HepG2 (cell line): ENCODE results near the gene YBX2. TPM values are rescaled to one million over a fixed set of nuclear protein-coding genes. Genes with fewer than 3 reads are reported as not detected.

Experiments
- ATAC-seq: fragments of 200-7000 bp; cut with Tn5 transposase; 3 replicates; pipeline ENCODE4 v1.9.1; 2020; ENCODE audit warnings: mild to moderate bottlenecking, moderate library complexity
- BruUV-seq: library from RNA; stranded (reverse); fragments of 400-500 nt; replicated peaks from 2 replicates; lab custom pipeline; 2021; lab: Mats Ljungman, UMichigan
- CTCF ChIA-PET: fragments of 300-600 bp; formaldehyde crosslinking; extraction: SDS; loops from one replicate; lab custom pipeline; 2021; ENCODE audit warnings: low total read pairs, inconsistent platforms, low intra/inter-chr PET ratio; lab: Yijun Ruan, JAX
- POLR2A ChIA-PET: fragments of 350-600 bp; sonication (Branson Sonifier 250); formaldehyde crosslinking; loops from one replicate; lab custom pipeline; 2020; ENCODE audit warnings: antibody characterized with exemption, inconsistent platforms; lab: Yijun Ruan, JAX
- DNase-seq: peaks from one replicate; pipeline ENCODE4 v3.0.0-alpha.2; 2015; ENCODE audit warnings: low spot score
- FAIRE-seq: peaks from 3 replicates; lab custom pipeline; 2011; peaks lifted over from hg19 to GRCh38; lab: Jason Lieb, UNC
- H2AFZ ChIP-seq: one replicate; pipeline ENCODE4 v1.6.1; 2011; ENCODE audit warnings: low read length, inconsistent platforms
- H3K27ac ChIP-seq: fragments of 300-600 bp; 3 replicates; pipeline ENCODE4 v1.8.0; 2011; ENCODE audit warnings: mixed run types, mild to moderate bottlenecking, mixed read lengths, low read length, inconsistent platforms; ENCODE audit not compliant: insufficient read depth; ENCODE audit errors: extremely low read length
- H3K27me3 ChIP-seq, 2 experiments: fragments of 200-600 bp in 1 of 2; 2 replicates in 1 of 2; 3 replicates in 1 of 2; pipeline versions ENCODE4 v1.6.0 to v1.8.0; 2011; ENCODE audit warnings: low read length in 2 of 2, mild to moderate bottlenecking in 2 of 2, moderate library complexity in 2 of 2, inconsistent platforms in 1 of 2; ENCODE audit not compliant: insufficient read depth in 2 of 2, control insufficient read depth in 1 of 2
- H3K36me3 ChIP-seq, 2 experiments: fragments of 200-600 bp in 1 of 2; replicated peaks in 1 of 2; 2 replicates in 1 of 2; 3 replicates in 1 of 2; pipeline versions ENCODE4 v1.5.1 to v1.8.0; 2011; ENCODE audit warnings: low read length in 2 of 2, inconsistent platforms in 1 of 2; ENCODE audit not compliant: insufficient read depth in 2 of 2, control insufficient read depth in 1 of 2
- H3K4me1 ChIP-seq: 2 replicates; pipeline ENCODE4 v1.5.1; 2012; ENCODE audit warnings: low read length, inconsistent platforms; ENCODE audit not compliant: insufficient read depth
- H3K4me2 ChIP-seq: 2 replicates; pipeline ENCODE4 v1.6.0; 2011; ENCODE audit warnings: low read depth, low read length, inconsistent platforms
- H3K4me3 ChIP-seq, 3 experiments: fragments of 200-600 bp in 1 of 3; sonication (generic), shearing (Covaris generic) in 1 of 3; replicated peaks in 1 of 3; 2 replicates each; pipeline ENCODE4 v1.5.1; 2011 to 2016; ENCODE audit warnings: low read length in 3 of 3, inconsistent platforms in 2 of 3, low read depth in 2 of 3, mild to moderate bottlenecking in 2 of 3, control low read depth in 1 of 3, mixed read lengths in 1 of 3; ENCODE audit not compliant: insufficient read depth in 1 of 3
- H3K79me2 ChIP-seq: one replicate; pipeline ENCODE4 v1.6.1; 2011; ENCODE audit warnings: low read length, inconsistent platforms; ENCODE audit not compliant: insufficient read depth
- H3K9ac ChIP-seq: 2 replicates; pipeline ENCODE4 v1.6.0; 2011; ENCODE audit warnings: mild to moderate bottlenecking, low read depth, low read length, inconsistent platforms; ENCODE audit not compliant: insufficient read depth
- H3K9me3 ChIP-seq: 2 replicates; pipeline ENCODE4 v1.5.1; 2012; ENCODE audit warnings: mild to moderate bottlenecking, low read length
- H4K20me1 ChIP-seq: 2 replicates; pipeline ENCODE4 v1.6.0; 2011; ENCODE audit warnings: inconsistent platforms, mild to moderate bottlenecking, low read length, moderate library complexity; ENCODE audit not compliant: insufficient read depth
- GABPA ChIP-seq, 2 experiments: IDR thresholded peaks; 2 replicates each; pipeline ENCODE4 v1.6.1; 2011 to 2016; ENCODE audit warnings: low read depth in 2 of 2, low read length in 1 of 2, missing biosample characterization in 1 of 2, missing genetic modification characterization in 1 of 2
- SIN3A ChIP-seq: IDR thresholded peaks from 2 replicates; pipeline ENCODE4 v1.6.1; 2011; ENCODE audit warnings: low read depth, mild to moderate bottlenecking, control low read depth, low read length, borderline replicate concordance
- ZFX ChIP-seq: sonication (generic); formaldehyde crosslinking; IDR thresholded peaks from 2 replicates; pipeline ENCODE4 v1.4.0; 2020; ENCODE audit warnings: mild to moderate bottlenecking, low read depth, missing genetic modification reagents, moderate library complexity
- ZNF264 ChIP-seq: sonication (generic); formaldehyde crosslinking; IDR thresholded peaks from 2 replicates; pipeline ENCODE4 v1.4.0; 2020; ENCODE audit warnings: missing genetic modification reagents
- ZNF570 ChIP-seq: sonication (generic); formaldehyde crosslinking; IDR thresholded peaks from 2 replicates; pipeline ENCODE4 v1.4.0; 2020; ENCODE audit warnings: mild to moderate bottlenecking, missing genetic modification reagents, borderline replicate concordance
- ZNF766 ChIP-seq: sonication (generic); formaldehyde crosslinking; IDR thresholded peaks from 2 replicates; pipeline ENCODE4 v1.5.0; 2020; ENCODE audit warnings: missing genetic modification reagents, borderline replicate concordance
- WGBS: methylation state at CpG from one replicate; pipeline ENCODE4 v1.1.6; 2017; ENCODE audit warnings: low lambda C conversion rate; 5-methylcytosine and 5-hydroxymethylcytosine counted together
- in situ Hi-C: cut with HindIII; loops from 2 replicates; pipeline ENCODE4 v1.10.0; 2017; ENCODE audit warnings: low pct_unique_long_range_greater_than_20kb; ENCODE audit not compliant: extremely low pct_ligation_motif_present
- intact Hi-C: fragments of 100-400 bp; cut with micrococcal nuclease; formaldehyde crosslinking; loops from one replicate; pipeline ENCODE4 v1.10.0; 2022; ENCODE audit not compliant: unreplicated experiment
- polyA plus RNA-seq, 8 experiments: library from polyadenylated mRNA; depleted of rRNA in 3 of 8; stranded (reverse) in 7 of 8; unstranded in 1 of 8; fragments of >200 nt; fragmentation: Illumina TruSeq in 4 of 8; extraction: Trizol in 4 of 8; gene quantifications; 2 replicates each; pipeline versions ENCODE4 v1.2.1 to v1.2.3, GENCODE V29; 2011 to 2016; ENCODE audit warnings: low read depth in 4 of 8, missing spikeins in 1 of 8, mixed read lengths in 1 of 8; ENCODE audit not compliant: insufficient read depth in 1 of 8
- total RNA-seq, 5 experiments: library from RNA; depleted of rRNA; stranded (reverse); fragments of >200 nt; fragmentation: Illumina TruSeq; extraction: Trizol; gene quantifications; 2 replicates each; pipeline ENCODE4 v1.2.3, GENCODE V29; 2016; ENCODE audit warnings: low read depth in 1 of 5

The YBX2 gene
- total and polyA plus RNA-seq, 2 of the 13 experiments (the other 11 are each of a cell fraction or from before 2014, with no cell fraction given): 0.12 to 0.22 TPM

DNA sequence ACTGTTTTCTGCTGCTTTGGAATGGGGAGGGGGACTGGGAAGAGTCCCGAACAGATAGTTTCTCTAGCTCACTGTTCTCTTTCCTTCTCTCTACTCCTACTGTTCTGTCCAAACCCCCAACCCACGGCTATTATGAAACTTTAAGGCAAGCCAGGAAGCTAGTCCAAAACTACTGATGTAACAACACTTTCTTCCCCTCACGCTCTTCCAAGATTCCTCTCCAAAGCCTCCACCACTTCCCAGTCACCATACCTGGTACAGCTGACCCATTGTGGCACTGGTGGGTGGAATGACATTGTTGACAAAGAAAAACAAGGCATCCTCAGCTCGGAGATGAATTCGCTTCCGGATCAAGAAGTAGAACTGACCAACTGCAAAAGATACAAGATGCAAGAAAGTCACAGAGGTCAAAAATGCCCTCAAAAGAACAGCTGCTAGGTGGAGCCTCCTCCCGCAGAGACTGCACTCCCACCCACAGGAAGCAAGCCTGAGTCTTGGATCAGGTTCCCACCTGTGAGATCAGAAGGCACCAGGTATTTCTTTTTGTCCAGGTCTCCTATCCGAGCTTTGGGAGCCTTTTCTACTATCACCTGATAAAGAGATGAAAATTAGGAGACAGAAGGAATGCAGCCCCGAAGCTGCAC lies 53.2 kb downstream of the YBX2 start:
- Histone ChIP-seq H3K27me3 (no peaks in the 10 kb centered on the region; a peak in 1 of 5 replicates), H3K79me2 (peaks cover 42% of the 10 kb centered on the region), H3K4me1 (peaks cover 37% of the 10 kb centered on the region), H3K9me3 (no peaks in the 10 kb centered on the region), H3K4me2 (peak overlapping the region; percentile 97), H3K4me3 (peak overlapping the region; percentile 61 to 85 (median 68))
- peak; percentile 15 for FAIRE-seq
- BruUV-seq: TSS peak; percentile 68
- TF ChIP-seq SIN3A (0 out of 2 replicates have a peak, but pooled peaks have one; percentile 11), ZNF766 (CRISPR knock-in tag) (no peak), ZNF264 (CRISPR knock-in tag) (0 out of 2 replicates have a peak, but pooled peaks have one; percentile 21), GABPA (IDR thresholded peaks at IDR 0.05; ENCODE audit: low read depth, low read length) (no peak), GABPA (CRISPR knock-in tag; IDR thresholded peaks at IDR 0.05; ENCODE audit: low read depth) (peak; percentile 48; the same call in 1 of the 2 replicates)
- TF ChIP-seq, all 625 proteins: peak for 3
- WGBS: 27% methylated on average over 9 of the region's 9 CpGs
- Histone ChIP-seq H2AFZ (no peak overlapping the region), H3K9ac (peak overlapping the region; percentile 92), H4K20me1 (0 out of 2 replicates have a peak, but pooled peaks cover 2% of the 10 kb centered on the region), H3K36me3 (peaks cover 11 to 27% of the 10 kb centered on the region in 2 experiments), H3K27ac (peak overlapping the region; percentile 86)
- in situ Hi-C loops: no loop called here
- CTCF ChIA-PET: no interaction called here
- DNase-seq (no peak), ATAC-seq (no peak)
- intact Hi-C loops: loop anchor here (5.0 kb wide), 1 partner anchor 41 kb away; the partner anchor contains the start of gene SLC2A4
- POLR2A ChIA-PET: interaction anchor here (0.7 to 4.3 kb wide), 13 partner anchors 10 to 205 kb away, joined by 3 to 35 read pairs (median 5); partner anchors contain the start of genes ACADVL, ASGR1, ASGR2 and CTDNEP1

DNA sequence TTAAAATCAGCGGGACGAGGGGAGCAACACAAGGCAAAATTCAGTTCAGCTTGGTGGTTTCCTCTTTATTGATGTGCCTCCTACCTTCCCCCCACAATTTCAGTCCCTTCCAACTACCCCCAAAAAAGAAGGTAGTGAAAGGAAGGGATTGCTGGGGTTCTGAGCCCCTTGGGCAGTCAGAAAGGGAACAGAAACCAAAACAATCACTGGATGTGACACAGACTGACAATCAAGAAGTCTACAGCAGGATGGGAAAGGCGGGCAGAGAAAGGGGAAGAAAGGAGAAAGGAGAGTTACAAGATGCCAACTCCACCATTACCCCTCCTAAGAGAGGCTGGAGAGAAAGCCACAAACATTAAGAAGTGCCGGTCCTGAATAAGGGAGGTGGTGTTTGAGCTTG lies 54.1 kb downstream of the YBX2 start:
- in situ Hi-C loops (no loop called here), intact Hi-C loops (loop anchor here (5.0 kb wide), 1 partner anchor 42 kb away; the partner anchor contains the start of gene SLC2A4)
- H3K4me3 ChIP-seq: peak overlapping the region; percentile 19 to 85 (median 68); a peak in 5 of 6 replicates
- no peaks in the 10 kb centered on the region for H3K9me3 ChIP-seq
- H3K4me2 ChIP-seq: peak overlapping the region; percentile 97
- ATAC-seq (no peak), FAIRE-seq (no peak), DNase-seq (no peak)
- H3K9ac ChIP-seq: peak overlapping the region; percentile 92
- H3K79me2 ChIP-seq: peaks cover 45% of the 10 kb centered on the region
- peaks cover 11 to 30% of the 10 kb centered on the region in 2 experiments for H3K36me3 ChIP-seq
- WGBS: 58% methylated on average over 4 of the region's 4 CpGs
- H3K27me3 ChIP-seq: no peaks in the 10 kb centered on the region; a peak in 1 of 5 replicates
- BruUV-seq: no TSS peak
- peaks cover 44% of the 10 kb centered on the region for H3K4me1 ChIP-seq
- 0 out of 2 replicates have a peak, but pooled peaks cover 3% of the 10 kb centered on the region for H4K20me1 ChIP-seq
- CTCF ChIA-PET: no interaction called here
- peak overlapping the region; percentile 86 for H3K27ac ChIP-seq
- H2AFZ ChIP-seq: no peak overlapping the region
- TF ChIP-seq ZFX (CRISPR knock-in tag): 0 out of 2 replicates have a peak, but pooled peaks have one; percentile 3
- no peak for TF ChIP-seq ZNF570 (CRISPR knock-in tag)
- POLR2A ChIA-PET: interaction anchor here (1.6 to 4.3 kb wide), 4 partner anchors 18 to 61 kb away, joined by 7 to 35 read pairs (median 30); partner anchors contain the start of genes ACADVL, ASGR1 and DLG4
